GM13977 (cell line): ENCODE results near the gene CFAP97D2.

Experiments
- DNase-seq: peaks from one replicate; pipeline ENCODE4 v3.0.0; 2012; ENCODE audit warnings: low spot score
- CTCF ChIP-seq: IDR thresholded peaks from 2 replicates; pipeline ENCODE4 v1.5.1; 2012; ENCODE audit warnings: mild to moderate bottlenecking, control low read depth; ENCODE audit not compliant: insufficient read depth; ENCODE audit errors: extremely low read depth, missing control alignments
- in situ Hi-C: fragments of 300-500 bp; cut with MboI; formaldehyde crosslinking; loops from one replicate; pipeline ENCODE4 v1.12.0; 2022; ENCODE audit warnings: low sequenced_read_pairs, low pct_unique_long_range_greater_than_20kb, mixed read lengths, inconsistent platforms; ENCODE audit not compliant: unreplicated experiment

Gene CFAP97D2

GRCh38 chr13:114219392-114219791, 40.3 kb downstream of the CFAP97D2 start:
- TF ChIP-seq CTCF: no peak
- DNase-seq: no peak
- in situ Hi-C loops: no loop called here

- DNase-seq: peak; percentile 51
- TF ChIP-seq CTCF: no peak
- in situ Hi-C loops: no loop called here
These were observed 43.5 kb downstream of the CFAP97D2 start for GRCh38 chr13:114222461-114222968.

- DNase-seq: no peak
- TF ChIP-seq CTCF: no peak
- in situ Hi-C loops: no loop called here
These were observed 45.1 kb downstream of the CFAP97D2 start for GRCh38 chr13:114224201-114224600.

GRCh38 chr13:114225610-114226009, 46.6 kb downstream of the CFAP97D2 start:
- TF ChIP-seq CTCF: no peak
- DNase-seq: no peak
- in situ Hi-C loops: no loop called here

- in situ Hi-C loops: no loop called here
- no peak for TF ChIP-seq CTCF
- DNase-seq: no peak
These were observed 47.0 kb downstream of the CFAP97D2 start for GRCh38 chr13:114226088-114226487.

- TF ChIP-seq CTCF: peak; percentile 98
- in situ Hi-C loops: no loop called here
- peak; percentile 88 for DNase-seq
These were observed 47.8 kb downstream of the CFAP97D2 start for GRCh38 chr13:114226699-114227323.
